ENCODE results near the gene PLXNA1.

PLXNA1 gene

GRCh38 chr3:126982471-126983175 is at the start of gene PLXNA1:
PLXNA1 (plus strand) TSS chr3:126983115; CDS start chr3:126988594, 5,479 bp downstream.
- DNase-seq (ENCODE audit: low read depth) = peak; percentile 80

GRCh38 chr3:126934031-126934531 is 48.8 kb upstream of the PLXNA1 start:
- DNase-seq (ENCODE audit: low read depth) = peak; percentile 31

GRCh38 chr3:126934991-126935390 is 47.9 kb upstream of the PLXNA1 start:
- DNase-seq (ENCODE audit: low read depth) = no peak

GRCh38 chr3:126935756-126936509 is 47.0 kb upstream of the PLXNA1 start:
- no peak for DNase-seq (ENCODE audit: low read depth)

- DNase-seq (ENCODE audit: low read depth) = no peak
Measured at GRCh38 chr3:126936853-126937425, 46.0 kb upstream of the PLXNA1 start.

- DNase-seq (ENCODE audit: low read depth) = peak; percentile 55
Measured at GRCh38 chr3:126937533-126937932, 45.4 kb upstream of the PLXNA1 start.

GRCh38 chr3:126937973-126938372 is 44.9 kb upstream of the PLXNA1 start:
- DNase-seq (ENCODE audit: low read depth) = no peak

GRCh38 chr3:126938520-126939337 is 44.2 kb upstream of the PLXNA1 start:
- no peak for DNase-seq (ENCODE audit: low read depth)

- no peak for DNase-seq (ENCODE audit: low read depth)
Measured at GRCh38 chr3:126939338-126939718, 43.6 kb upstream of the PLXNA1 start.

- DNase-seq (ENCODE audit: low read depth) = no peak
Measured at GRCh38 chr3:126939733-126940132, 43.2 kb upstream of the PLXNA1 start.

- peak; percentile 45 for DNase-seq (ENCODE audit: low read depth)
Measured at GRCh38 chr3:126941721-126942270, 41.1 kb upstream of the PLXNA1 start.

- no peak for DNase-seq (ENCODE audit: low read depth)
Measured at GRCh38 chr3:126944089-126944965, 38.6 kb upstream of the PLXNA1 start.

- no peak for DNase-seq (ENCODE audit: low read depth)
Measured at GRCh38 chr3:126945171-126945721, 37.7 kb upstream of the PLXNA1 start.

- DNase-seq (ENCODE audit: low read depth) = no peak
Measured at GRCh38 chr3:126945891-126946290, 37.0 kb upstream of the PLXNA1 start.

- DNase-seq (ENCODE audit: low read depth) = no peak
Measured at GRCh38 chr3:126946405-126946804, 36.5 kb upstream of the PLXNA1 start.

- DNase-seq (ENCODE audit: low read depth) = no peak
Measured at GRCh38 chr3:126947429-126947828, 35.5 kb upstream of the PLXNA1 start.

GRCh38 chr3:126948980-126949535 is 33.9 kb upstream of the PLXNA1 start:
- DNase-seq (ENCODE audit: low read depth) = no peak

GRCh38 chr3:126951561-126951960 is 31.4 kb upstream of the PLXNA1 start:
- no peak for DNase-seq (ENCODE audit: low read depth)

GRCh38 chr3:126952261-126952982 is 30.5 kb upstream of the PLXNA1 start:
- no peak for DNase-seq (ENCODE audit: low read depth)
